Measurements from ENCODE around the gene METTL17.

Gene METTL17

DNA sequence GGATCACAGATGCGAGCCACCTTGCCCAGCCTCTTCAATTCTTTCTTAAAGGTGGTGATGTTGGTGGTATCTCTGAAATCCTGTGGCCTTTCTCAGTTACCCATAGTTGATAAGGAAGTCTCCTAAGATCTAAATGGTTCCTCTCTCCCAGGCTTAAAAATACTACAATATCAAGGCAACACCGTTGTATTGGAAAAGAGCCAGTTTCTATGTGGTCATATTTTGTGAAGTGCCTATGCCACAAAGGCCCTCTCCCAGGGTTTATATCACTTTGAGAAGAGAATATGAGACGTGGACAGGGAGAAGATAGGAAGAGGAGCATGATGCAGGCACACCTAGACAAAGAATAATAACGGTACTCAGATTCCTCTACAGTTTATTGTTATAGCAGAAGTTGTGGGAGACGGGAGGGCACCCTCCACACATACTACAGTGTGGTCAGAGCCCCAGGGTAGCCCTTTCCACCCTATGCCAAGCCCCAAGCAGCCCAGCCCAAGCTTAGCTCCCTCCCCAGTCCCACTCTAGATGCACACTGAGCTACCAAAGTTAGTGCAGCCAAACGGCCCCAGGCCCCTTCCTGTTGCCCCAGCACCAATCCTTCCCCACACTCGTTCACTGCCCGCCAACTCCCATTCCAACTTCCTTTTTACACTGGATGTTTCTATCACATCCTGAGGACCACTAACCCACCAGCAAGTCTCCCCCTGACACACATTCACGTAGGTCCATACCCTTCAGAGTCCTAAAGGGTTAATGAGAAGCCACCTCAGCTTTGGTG lies 26.8 kb downstream of the METTL17 start:
- no peak for ATAC-seq (ENCODE audit: low read depth)
- no peaks in the 10 kb centered on the region for H3K4me1 ChIP-seq (ENCODE audit: insufficient read depth, poor library complexity, severe bottlenecking)
- TF ChIP-seq, protein P1, sequence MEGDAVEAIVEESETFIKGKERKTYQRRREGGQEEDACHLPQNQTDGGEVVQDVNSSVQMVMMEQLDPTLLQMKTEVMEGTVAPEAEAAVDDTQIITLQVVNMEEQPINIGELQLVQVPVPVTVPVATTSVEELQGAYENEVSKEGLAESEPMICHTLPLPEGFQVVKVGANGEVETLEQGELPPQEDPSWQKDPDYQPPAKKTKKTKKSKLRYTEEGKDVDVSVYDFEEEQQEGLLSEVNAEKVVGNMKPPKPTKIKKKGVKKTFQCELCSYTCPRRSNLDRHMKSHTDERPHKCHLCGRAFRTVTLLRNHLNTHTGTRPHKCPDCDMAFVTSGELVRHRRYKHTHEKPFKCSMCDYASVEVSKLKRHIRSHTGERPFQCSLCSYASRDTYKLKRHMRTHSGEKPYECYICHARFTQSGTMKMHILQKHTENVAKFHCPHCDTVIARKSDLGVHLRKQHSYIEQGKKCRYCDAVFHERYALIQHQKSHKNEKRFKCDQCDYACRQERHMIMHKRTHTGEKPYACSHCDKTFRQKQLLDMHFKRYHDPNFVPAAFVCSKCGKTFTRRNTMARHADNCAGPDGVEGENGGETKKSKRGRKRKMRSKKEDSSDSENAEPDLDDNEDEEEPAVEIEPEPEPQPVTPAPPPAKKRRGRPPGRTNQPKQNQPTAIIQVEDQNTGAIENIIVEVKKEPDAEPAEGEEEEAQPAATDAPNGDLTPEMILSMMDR (IDR thresholded peaks at IDR 0.05; ENCODE audit: poor library complexity, severe bottlenecking) = no peak
- H3K27ac ChIP-seq (ENCODE audit: poor library complexity, severe bottlenecking) = no peak overlapping the region
- no peaks in the 10 kb centered on the region for H3K27me3 ChIP-seq (ENCODE audit: insufficient read depth, poor library complexity, severe bottlenecking)
- no peak overlapping the region for H3K4me3 ChIP-seq (ENCODE audit: severe bottlenecking)
- H3K36me3 ChIP-seq (ENCODE audit: low read depth) = no peaks in the 10 kb centered on the region
- no peak for DNase-seq (ENCODE audit: low spot score)
- no peaks in the 10 kb centered on the region for H3K9me3 ChIP-seq (ENCODE audit: severe bottlenecking)

DNA sequence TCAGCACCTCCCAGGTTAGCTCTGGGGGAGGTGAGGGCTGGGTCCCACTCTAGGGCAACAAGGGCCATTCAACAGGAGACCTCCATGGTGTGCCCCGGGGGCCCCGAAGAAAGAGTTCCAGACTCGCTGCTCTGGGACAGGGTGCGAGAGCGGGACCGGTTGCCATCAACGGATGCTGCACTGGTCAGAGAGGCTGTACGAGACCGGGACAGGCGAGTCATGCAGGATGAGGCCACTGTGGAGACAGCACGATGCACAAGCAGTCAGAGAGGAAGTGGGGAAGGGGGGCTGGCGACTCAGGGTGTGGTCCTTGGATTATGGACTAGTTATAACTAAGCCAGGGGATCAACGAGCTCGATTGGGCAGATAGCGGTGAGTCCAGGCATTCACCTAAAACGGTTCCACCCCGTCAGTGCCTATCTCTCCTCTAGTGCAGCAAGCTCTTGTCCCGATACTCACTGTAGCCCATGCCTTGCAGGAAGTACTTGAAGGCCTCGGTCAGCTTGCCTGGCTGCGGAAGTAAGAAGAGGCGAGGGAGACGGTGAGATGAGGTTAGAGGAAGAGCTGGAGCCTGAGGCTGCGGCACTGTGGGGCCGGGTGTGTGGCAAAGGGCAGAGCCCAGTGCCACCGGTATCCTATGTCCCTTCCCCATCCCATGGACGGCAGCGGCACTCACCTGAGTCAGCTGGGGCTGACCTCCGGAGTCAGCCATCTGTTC lies 27.9 kb downstream of the METTL17 start:
- H3K27me3 ChIP-seq (ENCODE audit: insufficient read depth, poor library complexity, severe bottlenecking) = no peaks in the 10 kb centered on the region
- H3K4me1 ChIP-seq (ENCODE audit: insufficient read depth, poor library complexity, severe bottlenecking) = no peaks in the 10 kb centered on the region
- ATAC-seq (ENCODE audit: low read depth) = no peak
- H3K9me3 ChIP-seq (ENCODE audit: severe bottlenecking) = no peaks in the 10 kb centered on the region
- no peak overlapping the region for H3K27ac ChIP-seq (ENCODE audit: poor library complexity, severe bottlenecking)
- DNase-seq (ENCODE audit: low spot score) = no peak
- TF ChIP-seq, protein P1 (IDR thresholded peaks at IDR 0.05; ENCODE audit: poor library complexity, severe bottlenecking) = no peak
- H3K36me3 ChIP-seq (ENCODE audit: low read depth) = no peaks in the 10 kb centered on the region
- no peak overlapping the region for H3K4me3 ChIP-seq (ENCODE audit: severe bottlenecking)

DNA sequence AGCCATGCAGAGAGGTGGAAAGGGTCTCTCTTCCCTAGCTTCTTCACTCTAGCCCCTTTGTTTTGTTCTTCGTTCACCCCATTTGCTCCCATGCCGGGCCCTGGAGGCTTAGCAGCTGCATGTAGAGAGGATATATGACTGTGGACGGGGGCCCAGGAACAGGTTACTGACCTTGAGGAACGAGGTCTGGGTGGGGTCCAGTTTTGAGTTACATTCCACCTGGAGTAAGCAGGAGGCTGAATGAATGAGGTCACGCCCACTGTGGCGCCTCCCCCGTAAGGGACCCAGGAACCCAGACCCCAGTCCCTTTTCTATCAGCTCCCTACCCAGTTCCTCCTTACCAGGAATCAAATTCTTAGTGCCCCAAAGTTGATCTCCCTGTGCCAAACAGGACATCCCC lies 28.5 kb downstream of the METTL17 start:
- no peak overlapping the region for H3K27ac ChIP-seq (ENCODE audit: poor library complexity, severe bottlenecking)
- TF ChIP-seq, protein P1 (IDR thresholded peaks at IDR 0.05; ENCODE audit: poor library complexity, severe bottlenecking) = no peak
- H3K27me3 ChIP-seq (ENCODE audit: insufficient read depth, poor library complexity, severe bottlenecking) = no peaks in the 10 kb centered on the region
- no peaks in the 10 kb centered on the region for H3K4me1 ChIP-seq (ENCODE audit: insufficient read depth, poor library complexity, severe bottlenecking)
- H3K9me3 ChIP-seq (ENCODE audit: severe bottlenecking) = no peaks in the 10 kb centered on the region
- ATAC-seq (ENCODE audit: low read depth) = no peak
- no peaks in the 10 kb centered on the region for H3K36me3 ChIP-seq (ENCODE audit: low read depth)
- no peak overlapping the region for H3K4me3 ChIP-seq (ENCODE audit: severe bottlenecking)
- DNase-seq (ENCODE audit: low spot score) = no peak

DNA sequence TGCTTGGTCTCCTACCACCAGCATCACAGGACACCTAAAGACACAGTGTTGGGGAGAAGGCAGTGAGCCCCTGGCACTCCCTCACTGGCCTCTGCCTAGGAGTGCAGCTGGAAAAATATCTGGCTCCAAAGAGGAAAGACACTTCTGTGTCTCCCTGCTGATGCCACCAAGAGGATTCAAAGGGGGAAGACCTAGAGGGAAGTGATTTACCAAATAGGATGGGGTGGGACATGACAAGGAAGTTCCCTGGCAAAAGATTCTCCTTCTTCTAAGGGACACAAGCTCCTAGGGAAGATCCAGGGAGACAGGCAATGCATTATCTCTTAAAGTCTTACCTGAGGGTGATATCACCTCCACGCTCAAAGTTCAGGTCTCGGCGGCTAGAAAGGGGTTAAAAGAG lies 29.0 kb downstream of the METTL17 start:
- Histone ChIP-seq H3K36me3 (ENCODE audit: low read depth) (no peaks in the 10 kb centered on the region), H3K9me3 (ENCODE audit: severe bottlenecking) (no peaks in the 10 kb centered on the region), H3K4me3 (ENCODE audit: severe bottlenecking) (no peak overlapping the region), H3K27me3 (ENCODE audit: insufficient read depth, poor library complexity, severe bottlenecking) (no peaks in the 10 kb centered on the region), H3K27ac (ENCODE audit: poor library complexity, severe bottlenecking) (no peak overlapping the region), H3K4me1 (ENCODE audit: insufficient read depth, poor library complexity, severe bottlenecking) (no peaks in the 10 kb centered on the region)
- DNase-seq (ENCODE audit: low spot score) (no peak), ATAC-seq (ENCODE audit: low read depth) (no peak)
- TF ChIP-seq, protein P1 (IDR thresholded peaks at IDR 0.05; ENCODE audit: poor library complexity, severe bottlenecking) = no peak

DNA sequence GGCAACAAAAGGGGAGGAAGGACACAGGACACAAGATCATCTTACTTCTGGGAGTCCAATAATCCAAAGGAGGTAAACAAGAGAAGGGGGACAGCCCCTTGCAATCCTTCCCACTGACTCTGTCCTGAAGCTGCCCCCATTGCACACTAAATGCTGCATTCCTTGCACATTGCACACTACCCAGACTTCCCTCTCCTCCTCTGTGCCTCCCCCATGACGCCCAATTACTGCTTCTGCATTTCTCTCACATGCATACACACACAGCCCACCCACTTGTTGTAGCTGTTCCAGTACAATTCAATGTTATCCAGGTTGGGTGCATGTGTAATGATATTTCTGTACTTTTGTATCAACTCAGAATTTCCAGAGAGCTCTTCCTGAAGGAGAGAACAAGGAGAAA lies 29.6 kb downstream of the METTL17 start:
- no peak for DNase-seq (ENCODE audit: low spot score)
- TF ChIP-seq, protein P1 (IDR thresholded peaks at IDR 0.05; ENCODE audit: poor library complexity, severe bottlenecking) = no peak
- ATAC-seq (ENCODE audit: low read depth) = no peak
- Histone ChIP-seq H3K4me1 (ENCODE audit: insufficient read depth, poor library complexity, severe bottlenecking) (no peaks in the 10 kb centered on the region), H3K9me3 (ENCODE audit: severe bottlenecking) (no peaks in the 10 kb centered on the region), H3K4me3 (ENCODE audit: severe bottlenecking) (no peak overlapping the region), H3K27ac (ENCODE audit: poor library complexity, severe bottlenecking) (no peak overlapping the region), H3K36me3 (ENCODE audit: low read depth) (no peaks in the 10 kb centered on the region), H3K27me3 (ENCODE audit: insufficient read depth, poor library complexity, severe bottlenecking) (no peaks in the 10 kb centered on the region)

All from RWPE2 (cell line).